AG20443 (cell line): Measurements from ENCODE around the gene RASL10B.

Experiments
- DNase-seq: peaks from one replicate; pipeline ENCODE4 v3.0.0; 2012; ENCODE audit warnings: low spot score, mixed read lengths

Gene RASL10B

GRCh38 chr17:35717475-35717874 lies 14.0 kb upstream of the RASL10B start:
- DNase-seq, result no peak

GRCh38 chr17:35723735-35724134 lies 7.7 kb upstream of the RASL10B start:
- no peak for DNase-seq

- no peak for DNase-seq
Observed at GRCh38 chr17:35725058-35725457, 6.4 kb upstream of the RASL10B start.

GRCh38 chr17:35725802-35726126 lies 5.7 kb upstream of the RASL10B start:
- peak; percentile 11 for DNase-seq

GRCh38 chr17:35726127-35726952 lies 5.1 kb upstream of the RASL10B start:
- peak; percentile 87 for DNase-seq

GRCh38 chr17:35726953-35727460 lies 4.4 kb upstream of the RASL10B start:
- DNase-seq, result peak; percentile 8

GRCh38 chr17:35727635-35728034 lies 3.8 kb upstream of the RASL10B start:
- DNase-seq, result no peak

- DNase-seq, result no peak
Observed at GRCh38 chr17:35728551-35728950, 2.9 kb upstream of the RASL10B start.

- DNase-seq, result no peak
Observed at GRCh38 chr17:35729405-35729833, 2.0 kb upstream of the RASL10B start.

GRCh38 chr17:35730400-35731005 lies 936 bp upstream of the RASL10B start:
- no peak for DNase-seq

- no peak for DNase-seq
Observed at GRCh38 chr17:35731917-35732805, 722 bp downstream of the RASL10B start.

GRCh38 chr17:35732806-35733136 lies 1.3 kb downstream of the RASL10B start:
- no peak for DNase-seq

- no peak for DNase-seq
Observed at GRCh38 chr17:35733366-35733765, 1.9 kb downstream of the RASL10B start.

- DNase-seq, result no peak
Observed at GRCh38 chr17:35734396-35734795, 3.0 kb downstream of the RASL10B start.

GRCh38 chr17:35735036-35735805 lies 3.8 kb downstream of the RASL10B start:
- DNase-seq, result no peak

GRCh38 chr17:35736236-35736635 lies 4.8 kb downstream of the RASL10B start:
- DNase-seq, result no peak

- no peak for DNase-seq
Observed at GRCh38 chr17:35738519-35739133, 7.2 kb downstream of the RASL10B start.

GRCh38 chr17:35740216-35740615 lies 8.8 kb downstream of the RASL10B start:
- DNase-seq, result no peak

GRCh38 chr17:35740997-35741931 lies 9.8 kb downstream of the RASL10B start:
- DNase-seq, result no peak

GRCh38 chr17:35742496-35742895 lies 11.1 kb downstream of the RASL10B start:
- no peak for DNase-seq
